IMR-90 (cell line): ENCODE results near the gene DNAH5.
A peak's percentile ranks its signal among the peaks of the same experiment; 100 is the strongest.

Experiments used
- BHLHE40 ChIP-seq: fragments of 150-350 bp; IDR thresholded peaks from 2 replicates; pipeline ENCODE4 v1.6.1; 2016; ENCODE audit warnings: mild to moderate bottlenecking, low read depth, low read length
- CEBPB ChIP-seq: IDR thresholded peaks from 2 replicates; pipeline ENCODE4 v1.6.1; 2012; ENCODE audit warnings: low read depth, low read length, improper control_type of control experiment
- CHD1 ChIP-seq: IDR thresholded peaks from 2 replicates; pipeline ENCODE4 v1.6.1; 2012; ENCODE audit warnings: low read depth, low read length, improper control_type of control experiment
- FOS ChIP-seq: fragments of 150-350 bp; IDR thresholded peaks from 2 replicates; pipeline ENCODE4 v1.6.1; 2016; ENCODE audit warnings: low read depth, low read length
- MAFK ChIP-seq: IDR thresholded peaks from 2 replicates; pipeline ENCODE4 v1.6.1; 2012; ENCODE audit warnings: low read depth, low read length, improper control_type of control experiment
- MAZ ChIP-seq: IDR thresholded peaks from 2 replicates; pipeline ENCODE4 v1.6.1; 2012; ENCODE audit warnings: low read depth, mild to moderate bottlenecking, low read length, improper control_type of control experiment, moderate library complexity, borderline replicate concordance
- MXI1 ChIP-seq: IDR thresholded peaks from 2 replicates; pipeline ENCODE4 v1.6.1; 2012; ENCODE audit warnings: low read depth, mild to moderate bottlenecking, low read length, moderate library complexity, borderline replicate concordance
- POLR2A ChIP-seq: IDR thresholded peaks from 2 replicates; pipeline ENCODE4 v1.6.1; 2012; ENCODE audit warnings: mild to moderate bottlenecking, low read depth, low read length
- RAD21 ChIP-seq: IDR thresholded peaks from 2 replicates; pipeline ENCODE4 v1.6.1; 2012; ENCODE audit warnings: low read length, improper control_type of control experiment
- RCOR1 ChIP-seq: IDR thresholded peaks from 2 replicates; pipeline ENCODE4 v1.6.1; 2012; ENCODE audit warnings: mild to moderate bottlenecking, low read length, improper control_type of control experiment; ENCODE audit not compliant: insufficient replicate concordance
- RFX5 ChIP-seq: IDR thresholded peaks from 2 replicates; pipeline ENCODE4 v1.8.0; 2012; ENCODE audit warnings: low read depth, mild to moderate bottlenecking, low read length, moderate library complexity
- TF ChIP-seq, protein P1 (sequence below): conservative IDR thresholded peaks from 2 replicates; pipeline ENCODE4 v1.5.1; 2012; ENCODE audit warnings: mild to moderate bottlenecking, low read depth, low read length, improper control_type of control experiment
- TF ChIP-seq, protein P2 (sequence below): fragments of 150-350 bp; IDR thresholded peaks from 2 replicates; pipeline ENCODE4 v1.6.1; 2017; ENCODE audit warnings: mild to moderate bottlenecking, antibody characterized with exemption, low read length, low read depth

DNA sequence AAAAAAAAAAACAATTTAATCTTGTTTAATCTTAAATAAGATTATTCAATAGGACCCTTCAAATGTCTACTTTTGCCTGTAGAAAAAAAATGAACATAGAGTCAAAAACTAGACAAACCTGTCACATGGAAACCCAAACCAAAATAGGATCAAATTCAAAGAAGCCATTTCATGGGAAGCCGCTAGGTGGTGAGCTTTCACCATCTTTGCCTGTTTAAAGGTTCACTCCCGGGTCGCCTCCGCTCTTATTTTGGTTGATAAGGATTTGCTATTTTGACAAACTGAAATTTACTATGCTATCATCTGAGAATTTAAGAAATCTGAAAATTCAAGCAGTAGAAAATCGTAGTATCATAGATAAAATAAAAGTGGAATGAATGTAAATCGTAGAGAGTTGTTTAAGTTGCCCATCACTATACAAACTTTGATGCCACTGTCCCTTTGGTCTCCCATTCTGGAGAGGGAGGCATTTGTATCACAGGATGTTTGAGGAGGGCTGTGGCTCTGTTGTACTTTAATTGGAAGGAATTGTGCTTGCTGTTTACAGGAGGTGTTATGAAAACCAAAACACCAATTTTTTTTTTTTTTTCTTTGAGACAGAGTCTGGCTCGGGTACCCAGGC is 43.5 kb upstream of the DNAH5 start:
- TF ChIP-seq, protein P1, sequence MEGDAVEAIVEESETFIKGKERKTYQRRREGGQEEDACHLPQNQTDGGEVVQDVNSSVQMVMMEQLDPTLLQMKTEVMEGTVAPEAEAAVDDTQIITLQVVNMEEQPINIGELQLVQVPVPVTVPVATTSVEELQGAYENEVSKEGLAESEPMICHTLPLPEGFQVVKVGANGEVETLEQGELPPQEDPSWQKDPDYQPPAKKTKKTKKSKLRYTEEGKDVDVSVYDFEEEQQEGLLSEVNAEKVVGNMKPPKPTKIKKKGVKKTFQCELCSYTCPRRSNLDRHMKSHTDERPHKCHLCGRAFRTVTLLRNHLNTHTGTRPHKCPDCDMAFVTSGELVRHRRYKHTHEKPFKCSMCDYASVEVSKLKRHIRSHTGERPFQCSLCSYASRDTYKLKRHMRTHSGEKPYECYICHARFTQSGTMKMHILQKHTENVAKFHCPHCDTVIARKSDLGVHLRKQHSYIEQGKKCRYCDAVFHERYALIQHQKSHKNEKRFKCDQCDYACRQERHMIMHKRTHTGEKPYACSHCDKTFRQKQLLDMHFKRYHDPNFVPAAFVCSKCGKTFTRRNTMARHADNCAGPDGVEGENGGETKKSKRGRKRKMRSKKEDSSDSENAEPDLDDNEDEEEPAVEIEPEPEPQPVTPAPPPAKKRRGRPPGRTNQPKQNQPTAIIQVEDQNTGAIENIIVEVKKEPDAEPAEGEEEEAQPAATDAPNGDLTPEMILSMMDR, result peak; percentile 89
- no peak for TF ChIP-seq FOS
- peak; percentile 95 for TF ChIP-seq RAD21
- TF ChIP-seq RFX5, result no peak
- peak; percentile 51; the same call in 1 of the 2 replicates for TF ChIP-seq POLR2A
- TF ChIP-seq, protein P2, sequence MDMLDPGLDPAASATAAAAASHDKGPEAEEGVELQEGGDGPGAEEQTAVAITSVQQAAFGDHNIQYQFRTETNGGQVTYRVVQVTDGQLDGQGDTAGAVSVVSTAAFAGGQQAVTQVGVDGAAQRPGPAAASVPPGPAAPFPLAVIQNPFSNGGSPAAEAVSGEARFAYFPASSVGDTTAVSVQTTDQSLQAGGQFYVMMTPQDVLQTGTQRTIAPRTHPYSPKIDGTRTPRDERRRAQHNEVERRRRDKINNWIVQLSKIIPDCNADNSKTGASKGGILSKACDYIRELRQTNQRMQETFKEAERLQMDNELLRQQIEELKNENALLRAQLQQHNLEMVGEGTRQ, result no peak
- no peak for TF ChIP-seq MAZ
- TF ChIP-seq CHD1, result no peak
- TF ChIP-seq MAFK, result no peak
- peak; percentile 36; the same call in 1 of the 2 replicates for TF ChIP-seq MXI1
- TF ChIP-seq BHLHE40, result no peak
- TF ChIP-seq CEBPB, result no peak
- no peak for TF ChIP-seq RCOR1
